Activated CD4-positive, alpha-beta T cell treated with anti-CD3 and anti-CD28 coated beads for 4 hours (primary cell): ENCODE results near the gene NAPSA.
A peak's percentile ranks its signal among the peaks of the same experiment; 100 is the strongest.

Experiments
- DNase-seq, 2 donors: peaks; one replicate each; pipeline ENCODE4 v3.0.0-alpha.2; 2020

NAPSA gene

GRCh38 chr19:50383852-50384684 lies 18.6 kb upstream of the NAPSA start, which contains the start of gene POLD1:
Gene POLD1, plus strand, starts transcription at chr19:50384347. Its CDS starts 14,505 bp downstream, at chr19:50398852.
- peak; percentile 99 to 100 for DNase-seq

- no peak for DNase-seq
Measured at GRCh38 chr19:50383001-50383851, 17.8 kb upstream of the NAPSA start.

- no peak for DNase-seq
Measured at GRCh38 chr19:50381881-50382729, 16.7 kb upstream of the NAPSA start.

- no peak for DNase-seq
Measured at GRCh38 chr19:50380751-50381151, 15.3 kb upstream of the NAPSA start.

GRCh38 chr19:50380137-50380536 lies 14.7 kb upstream of the NAPSA start:
- no peak for DNase-seq

GRCh38 chr19:50379602-50380001 lies 14.2 kb upstream of the NAPSA start:
- DNase-seq, result no peak

GRCh38 chr19:50378863-50379236 lies 13.4 kb upstream of the NAPSA start:
- no peak for DNase-seq

GRCh38 chr19:50378169-50378862 lies 12.9 kb upstream of the NAPSA start:
- no peak for DNase-seq

- no peak for DNase-seq
Measured at GRCh38 chr19:50377517-50377916, 12.1 kb upstream of the NAPSA start.

- DNase-seq, result peak; percentile 50 to 63
Measured at GRCh38 chr19:50377051-50377461, 11.6 kb upstream of the NAPSA start.

- peak; percentile 93 to 94 for DNase-seq
Measured at GRCh38 chr19:50376166-50377050, 11.0 kb upstream of the NAPSA start, which contains the start of gene NR1H2. Gene NR1H2, plus strand, starts transcription at chr19:50376457. Its CDS starts 1,149 bp downstream, at chr19:50377606.

GRCh38 chr19:50371914-50372475 lies 6.6 kb upstream of the NAPSA start:
- no peak for DNase-seq

- DNase-seq, result peak; percentile 68 to 79
Measured at GRCh38 chr19:50368649-50369570, 3.5 kb upstream of the NAPSA start.

GRCh38 chr19:50362656-50363424 lies 2.6 kb downstream of the NAPSA start:
- DNase-seq, result peak; percentile 34 to 35

GRCh38 chr19:50362030-50362412 lies 3.4 kb downstream of the NAPSA start:
- DNase-seq, result no peak

GRCh38 chr19:50361290-50362029 lies 4.0 kb downstream of the NAPSA start:
- no peak for DNase-seq

GRCh38 chr19:50359328-50359818 lies 6.1 kb downstream of the NAPSA start:
- no peak for DNase-seq
